ENCODE data around the gene MPPED2. TPM values are rescaled to one million over a fixed set of nuclear protein-coding genes. Genes with fewer than 3 reads are reported as not detected.

Gene MPPED2
- total RNA-seq, 4 donors from 2014 or later = 1.4 to 17.9 (median 5.3) TPM

- no peaks in the 10 kb centered on the region for H3K27me3 ChIP-seq
- H3K27ac ChIP-seq = peak overlapping the region in 3 of 4 donors; percentile 4 to 22 (median 11)
- no peaks in the 10 kb centered on the region for H3K36me3 ChIP-seq
- TF ChIP-seq EP300 (IDR thresholded peaks at IDR 0.05) (no peak), POLR2A (IDR thresholded peaks at IDR 0.05) (no peak), POLR2AphosphoS5 (IDR thresholded peaks at IDR 0.05) (no peak), CTCF (IDR thresholded peaks at IDR 0.05) (no peak)
- H3K9me3 ChIP-seq = no peaks in the 10 kb centered on the region
- no peak for ATAC-seq
- no peak overlapping the region for H3K4me3 ChIP-seq
- peaks cover 0 to 45% (median 12%) of the 10 kb centered on the region in 3 donors for H3K4me1 ChIP-seq
- whole genome bisulfite sequencing, 2 donors (ENCODE audit: low coverage in 1 of 2) = 17 to 44% methylated on average over 3 to 4 of the region's 4 CpGs
These were observed 96.6 kb downstream of the MPPED2 start for GRCh38 chr11:30489511-30489910.

GRCh38 chr11:30489076-30489475 is 97.1 kb downstream of the MPPED2 start:
- Histone ChIP-seq H3K36me3 (no peaks in the 10 kb centered on the region), H3K9me3 (no peaks in the 10 kb centered on the region), H3K4me3 (no peak overlapping the region), H3K4me1 (peaks cover 0 to 45% (median 12%) of the 10 kb centered on the region in 3 donors), H3K27ac (peak overlapping the region in 2 of 4 donors; percentile 61 to 68), H3K27me3 (no peaks in the 10 kb centered on the region)
- WGBS, 2 donors (ENCODE audit: low coverage in 1 of 2) = 57 to 71% methylated on average over 1 of the region's 1 CpG
- no peak for TF ChIP-seq POLR2A (IDR thresholded peaks at IDR 0.05)
- TF ChIP-seq CTCF (IDR thresholded peaks at IDR 0.05) = no peak
- TF ChIP-seq EP300 (IDR thresholded peaks at IDR 0.05) = no peak
- TF ChIP-seq POLR2AphosphoS5 (IDR thresholded peaks at IDR 0.05) = no peak
- no peak for ATAC-seq

- Histone ChIP-seq H3K4me3 (peak overlapping the region in 1 of 2 donors; percentile 21), H3K27me3 (no peaks in the 10 kb centered on the region), H3K27ac (peak overlapping the region in 3 of 4 donors; percentile 58 to 68 (median 61)), H3K9me3 (no peaks in the 10 kb centered on the region), H3K4me1 (peaks cover 0 to 45% (median 12%) of the 10 kb centered on the region in 3 donors), H3K36me3 (no peaks in the 10 kb centered on the region)
- peak; percentile 57 for ATAC-seq
- TF ChIP-seq POLR2A (IDR thresholded peaks at IDR 0.05) = no peak
- WGBS, 2 donors (ENCODE audit: low coverage in 1 of 2) = 10 to 11% methylated on average over 8 of the region's 8 CpGs
These were observed 97.7 kb downstream of the MPPED2 start for GRCh38 chr11:30488304-30488998.

GRCh38 chr11:30487200-30487898 is 98.8 kb downstream of the MPPED2 start:
- TF ChIP-seq CTCF (IDR thresholded peaks at IDR 0.05) (no peak), POLR2AphosphoS5 (IDR thresholded peaks at IDR 0.05) (peak; percentile 25)
- Histone ChIP-seq H3K4me3 (no peak overlapping the region), H3K36me3 (no peaks in the 10 kb centered on the region), H3K4me1 (peaks cover 0 to 44% (median 12%) of the 10 kb centered on the region in 3 donors), H3K27me3 (no peaks in the 10 kb centered on the region), H3K9me3 (no peaks in the 10 kb centered on the region), H3K27ac (peak overlapping the region in 3 of 4 donors; percentile 25 to 68 (median 61))
- WGBS, 2 donors (ENCODE audit: low coverage in 1 of 2) = 73 to 90% methylated on average over 2 to 3 of the region's 3 CpGs
- ATAC-seq = peak; percentile 77

GRCh38 chr11:30485756-30486155 is 100.4 kb downstream of the MPPED2 start:
- H3K9me3 ChIP-seq = no peaks in the 10 kb centered on the region
- H3K27me3 ChIP-seq = no peaks in the 10 kb centered on the region
- H3K27ac ChIP-seq = no peak overlapping the region
- H3K4me1 ChIP-seq = peaks cover 0 to 48% (median 12%) of the 10 kb centered on the region in 3 donors
- no peak for ATAC-seq
- H3K4me3 ChIP-seq = no peak overlapping the region
- WGBS, 2 donors (ENCODE audit: low coverage in 1 of 2) = 92% methylated on average over 1 of the region's 3 CpGs; no CpG with 5 or more reads in 1 of the 2 donors
- TF ChIP-seq POLR2A (IDR thresholded peaks at IDR 0.05) = no peak
- TF ChIP-seq POLR2AphosphoS5 (IDR thresholded peaks at IDR 0.05) = no peak
- no peak for TF ChIP-seq CTCF (IDR thresholded peaks at IDR 0.05)
- no peak for TF ChIP-seq EP300 (IDR thresholded peaks at IDR 0.05)
- no peaks in the 10 kb centered on the region for H3K36me3 ChIP-seq
